ENCODE data around the gene MAP3K3.

GRCh38 chr17:63592797-63593196, 29.4 kb upstream of the MAP3K3 start:
- TF ChIP-seq, protein P1, sequence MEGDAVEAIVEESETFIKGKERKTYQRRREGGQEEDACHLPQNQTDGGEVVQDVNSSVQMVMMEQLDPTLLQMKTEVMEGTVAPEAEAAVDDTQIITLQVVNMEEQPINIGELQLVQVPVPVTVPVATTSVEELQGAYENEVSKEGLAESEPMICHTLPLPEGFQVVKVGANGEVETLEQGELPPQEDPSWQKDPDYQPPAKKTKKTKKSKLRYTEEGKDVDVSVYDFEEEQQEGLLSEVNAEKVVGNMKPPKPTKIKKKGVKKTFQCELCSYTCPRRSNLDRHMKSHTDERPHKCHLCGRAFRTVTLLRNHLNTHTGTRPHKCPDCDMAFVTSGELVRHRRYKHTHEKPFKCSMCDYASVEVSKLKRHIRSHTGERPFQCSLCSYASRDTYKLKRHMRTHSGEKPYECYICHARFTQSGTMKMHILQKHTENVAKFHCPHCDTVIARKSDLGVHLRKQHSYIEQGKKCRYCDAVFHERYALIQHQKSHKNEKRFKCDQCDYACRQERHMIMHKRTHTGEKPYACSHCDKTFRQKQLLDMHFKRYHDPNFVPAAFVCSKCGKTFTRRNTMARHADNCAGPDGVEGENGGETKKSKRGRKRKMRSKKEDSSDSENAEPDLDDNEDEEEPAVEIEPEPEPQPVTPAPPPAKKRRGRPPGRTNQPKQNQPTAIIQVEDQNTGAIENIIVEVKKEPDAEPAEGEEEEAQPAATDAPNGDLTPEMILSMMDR (IDR thresholded peaks at IDR 0.05) = no peak
- TF ChIP-seq EP300 (IDR thresholded peaks at IDR 0.05) (no peak), POLR2A (IDR thresholded peaks at IDR 0.05) (no peak)

Measured in ovary (tissue), 3 donors.